HEK293 (cell line): ENCODE measurements around the gene PTGR1.

Experiments used
- KLF1 ChIP-seq: fragments of 450-650 bp; formaldehyde crosslinking; IDR thresholded peaks from 2 replicates; pipeline ENCODE4 v1.5.1; 2016; ENCODE audit warnings: missing biosample characterization, missing genetic modification characterization
- KLF9 ChIP-seq: fragments of 450-650 bp; formaldehyde crosslinking; IDR thresholded peaks from 2 replicates; pipeline ENCODE4 v1.5.1; 2016; ENCODE audit warnings: missing biosample characterization, missing genetic modification characterization, low read depth
- YY1 ChIP-seq: fragments of 450-650 bp; formaldehyde crosslinking; IDR thresholded peaks from 2 replicates; pipeline ENCODE4 v1.5.1; 2018; ENCODE audit warnings: missing biosample characterization, missing genetic modification characterization
- ZBTB7A ChIP-seq: fragments of 450-650 bp; formaldehyde crosslinking; IDR thresholded peaks from 2 replicates; pipeline ENCODE4 v1.5.1; 2016; ENCODE audit warnings: low read depth, missing biosample characterization, missing genetic modification characterization
- ZNF433 ChIP-seq: fragments of 450-650 bp; formaldehyde crosslinking; IDR thresholded peaks from 2 replicates; pipeline ENCODE4 v1.5.1; 2016; ENCODE audit warnings: missing biosample characterization, missing genetic modification characterization, low read depth
- TF ChIP-seq, protein P1 (sequence below): fragments of 450-650 bp; formaldehyde crosslinking; IDR thresholded peaks from 2 replicates; pipeline ENCODE4 v1.5.1; 2016; ENCODE audit warnings: missing biosample characterization, missing genetic modification characterization
- TF ChIP-seq, protein P2 (sequence below): fragments of 450-650 bp; formaldehyde crosslinking; IDR thresholded peaks from 2 replicates; pipeline ENCODE4 v1.5.1; 2016; ENCODE audit warnings: missing biosample characterization, missing genetic modification characterization

DNA sequence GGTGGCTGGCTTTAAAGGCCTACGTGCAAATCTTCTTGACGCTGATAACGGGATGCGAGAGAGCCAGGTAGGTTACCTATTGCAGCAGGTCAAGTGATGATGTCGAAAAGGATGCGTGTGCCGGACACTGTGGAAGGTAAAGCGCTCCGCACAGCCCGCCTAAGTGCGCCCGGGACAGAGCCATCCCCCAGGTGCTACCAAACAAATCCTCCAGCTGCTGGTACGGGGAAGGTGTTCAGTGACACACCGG lies 31.4 kb upstream of the PTGR1 start:
- no peak for TF ChIP-seq ZNF433 (tag by site-specific recombination)
- no peak for TF ChIP-seq ZBTB7A
- peak; percentile 7; the same call in 1 of the 2 replicates for TF ChIP-seq YY1
- TF ChIP-seq, protein P1, sequence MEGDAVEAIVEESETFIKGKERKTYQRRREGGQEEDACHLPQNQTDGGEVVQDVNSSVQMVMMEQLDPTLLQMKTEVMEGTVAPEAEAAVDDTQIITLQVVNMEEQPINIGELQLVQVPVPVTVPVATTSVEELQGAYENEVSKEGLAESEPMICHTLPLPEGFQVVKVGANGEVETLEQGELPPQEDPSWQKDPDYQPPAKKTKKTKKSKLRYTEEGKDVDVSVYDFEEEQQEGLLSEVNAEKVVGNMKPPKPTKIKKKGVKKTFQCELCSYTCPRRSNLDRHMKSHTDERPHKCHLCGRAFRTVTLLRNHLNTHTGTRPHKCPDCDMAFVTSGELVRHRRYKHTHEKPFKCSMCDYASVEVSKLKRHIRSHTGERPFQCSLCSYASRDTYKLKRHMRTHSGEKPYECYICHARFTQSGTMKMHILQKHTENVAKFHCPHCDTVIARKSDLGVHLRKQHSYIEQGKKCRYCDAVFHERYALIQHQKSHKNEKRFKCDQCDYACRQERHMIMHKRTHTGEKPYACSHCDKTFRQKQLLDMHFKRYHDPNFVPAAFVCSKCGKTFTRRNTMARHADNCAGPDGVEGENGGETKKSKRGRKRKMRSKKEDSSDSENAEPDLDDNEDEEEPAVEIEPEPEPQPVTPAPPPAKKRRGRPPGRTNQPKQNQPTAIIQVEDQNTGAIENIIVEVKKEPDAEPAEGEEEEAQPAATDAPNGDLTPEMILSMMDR, result peak; percentile 48; the same call in 1 of the 2 replicates
- TF ChIP-seq KLF1, result no peak
- TF ChIP-seq, protein P2, sequence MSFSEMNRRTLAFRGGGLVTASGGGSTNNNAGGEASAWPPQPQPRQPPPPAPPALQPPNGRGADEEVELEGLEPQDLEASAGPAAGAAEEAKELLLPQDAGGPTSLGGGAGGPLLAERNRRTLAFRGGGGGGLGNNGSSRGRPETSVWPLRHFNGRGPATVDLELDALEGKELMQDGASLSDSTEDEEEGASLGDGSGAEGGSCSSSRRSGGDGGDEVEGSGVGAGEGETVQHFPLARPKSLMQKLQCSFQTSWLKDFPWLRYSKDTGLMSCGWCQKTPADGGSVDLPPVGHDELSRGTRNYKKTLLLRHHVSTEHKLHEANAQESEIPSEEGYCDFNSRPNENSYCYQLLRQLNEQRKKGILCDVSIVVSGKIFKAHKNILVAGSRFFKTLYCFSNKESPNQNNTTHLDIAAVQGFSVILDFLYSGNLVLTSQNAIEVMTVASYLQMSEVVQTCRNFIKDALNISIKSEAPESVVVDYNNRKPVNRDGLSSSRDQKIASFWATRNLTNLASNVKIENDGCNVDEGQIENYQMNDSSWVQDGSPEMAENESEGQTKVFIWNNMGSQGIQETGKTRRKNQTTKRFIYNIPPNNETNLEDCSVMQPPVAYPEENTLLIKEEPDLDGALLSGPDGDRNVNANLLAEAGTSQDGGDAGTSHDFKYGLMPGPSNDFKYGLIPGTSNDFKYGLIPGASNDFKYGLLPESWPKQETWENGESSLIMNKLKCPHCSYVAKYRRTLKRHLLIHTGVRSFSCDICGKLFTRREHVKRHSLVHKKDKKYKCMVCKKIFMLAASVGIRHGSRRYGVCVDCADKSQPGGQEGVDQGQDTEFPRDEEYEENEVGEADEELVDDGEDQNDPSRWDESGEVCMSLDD (tag by site-specific recombination), result no peak
- no peak for TF ChIP-seq KLF9 (tag by site-specific recombination)
